NCI-H2029 (cell line): ENCODE measurements around the gene TNMD.

Experiments used
- DNase-seq: peaks from one replicate; lab custom pipeline; 2025; lab: John Stamatoyannopoulos, UW

The TNMD gene

DNA sequence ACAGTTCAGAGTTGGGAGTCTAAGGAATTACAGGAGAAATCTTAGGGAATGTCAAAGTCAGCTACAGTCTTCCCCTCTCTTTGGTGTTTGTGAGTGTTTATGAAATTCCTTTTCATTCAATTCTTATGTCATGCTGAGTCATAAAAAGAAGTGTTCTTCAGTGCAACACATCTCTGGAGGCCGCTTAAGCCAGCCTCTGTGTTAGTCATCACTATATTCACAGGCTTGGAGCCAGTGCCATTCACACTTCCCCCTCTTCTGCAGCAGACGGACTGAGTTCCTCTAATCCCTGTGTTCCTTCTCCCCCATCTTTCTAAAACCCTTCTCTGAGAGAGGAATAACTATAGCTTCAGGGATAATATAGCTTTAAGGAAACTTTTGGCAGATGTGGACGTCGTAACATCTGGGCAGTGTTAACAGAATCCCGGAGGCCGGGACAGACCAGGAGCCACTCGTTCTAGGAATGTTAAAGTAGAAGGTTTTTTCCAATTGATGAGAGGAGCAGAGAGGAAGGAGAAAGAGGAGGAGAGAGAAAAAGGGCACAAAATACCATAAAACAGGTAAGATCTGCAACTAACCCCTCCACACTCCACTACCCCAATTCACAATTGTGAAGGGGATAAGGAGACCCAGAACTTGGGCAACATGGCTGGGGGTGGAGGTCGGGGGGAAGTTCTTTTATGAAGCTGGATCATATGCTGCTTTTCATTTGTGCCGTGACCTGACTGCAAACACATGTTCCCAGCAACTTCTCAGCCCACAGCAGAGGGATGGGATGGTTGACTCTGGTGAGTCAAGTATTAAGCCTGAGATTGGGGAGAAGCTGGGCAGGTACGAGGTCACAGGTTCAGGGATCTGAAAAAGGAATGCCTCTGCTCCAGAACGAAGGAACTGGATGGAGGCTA lies 59.5 kb downstream of the TNMD start, which contains the start of gene SRPX2:
TSS of gene SRPX2 (plus strand) at position 244 of the 905 bp plus-strand sequence. CDS start 2,124 bp downstream, outside the sequence.
- no peak for DNase-seq

DNA sequence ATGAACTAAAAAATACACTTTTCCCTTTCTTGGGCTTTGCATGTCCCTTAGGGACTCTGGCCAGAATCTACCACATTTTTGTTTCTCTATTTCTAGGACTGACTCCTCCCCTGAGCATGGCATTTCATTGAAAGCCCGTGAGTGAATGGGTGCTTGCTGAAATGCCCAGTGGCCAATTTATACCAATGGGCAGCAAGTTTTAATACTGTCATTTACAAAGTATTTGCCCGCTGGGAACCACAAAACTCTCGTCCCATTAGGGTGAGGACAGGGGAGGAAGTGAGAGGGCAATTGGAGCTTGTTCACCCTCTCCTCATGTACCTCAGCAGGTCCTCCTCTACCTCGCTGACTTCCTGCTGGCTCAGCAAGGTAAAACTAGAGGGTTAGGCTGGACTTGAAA lies 60.4 kb downstream of the TNMD start:
- no peak for DNase-seq

DNA sequence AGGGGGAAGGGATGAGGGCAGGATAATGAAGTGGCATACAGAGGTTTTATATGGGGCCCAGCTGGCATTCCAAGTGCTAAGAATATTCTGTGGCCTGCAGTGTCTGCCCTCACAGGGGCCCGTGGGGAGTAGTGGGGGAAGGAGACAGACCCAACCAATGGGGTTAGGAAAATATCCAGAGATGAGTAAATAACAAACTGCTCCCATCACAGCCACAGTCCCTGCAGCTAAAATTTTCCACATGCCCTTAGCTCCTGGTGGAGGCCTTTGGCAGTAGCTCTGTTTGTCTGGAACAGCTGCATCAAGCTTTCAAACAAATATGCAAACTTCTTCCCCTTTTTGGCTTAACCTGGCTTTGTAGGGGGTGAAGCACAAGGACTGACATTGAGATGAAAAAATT lies 62.4 kb downstream of the TNMD start:
- DNase-seq: no peak

DNA sequence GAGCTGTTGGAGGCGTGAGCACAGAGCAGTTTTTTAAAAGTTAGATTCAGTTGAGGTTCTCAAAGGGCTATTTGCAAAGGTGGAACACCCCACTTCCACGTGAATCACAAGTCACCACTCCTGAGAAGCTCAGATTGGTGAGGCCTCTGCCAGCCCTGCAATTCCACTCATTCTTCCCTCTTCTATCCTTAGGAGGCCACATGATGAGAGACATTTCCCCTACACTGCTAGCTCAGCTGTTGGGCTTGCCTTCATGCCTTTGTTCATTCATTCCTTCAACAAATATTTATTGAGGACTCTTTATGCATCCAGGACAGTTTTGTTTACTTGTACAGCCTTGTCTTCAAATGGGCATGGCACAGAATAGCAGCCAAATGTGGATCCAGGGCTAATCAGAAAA lies 63.0 kb downstream of the TNMD start:
- peak; percentile 27 for DNase-seq

DNA sequence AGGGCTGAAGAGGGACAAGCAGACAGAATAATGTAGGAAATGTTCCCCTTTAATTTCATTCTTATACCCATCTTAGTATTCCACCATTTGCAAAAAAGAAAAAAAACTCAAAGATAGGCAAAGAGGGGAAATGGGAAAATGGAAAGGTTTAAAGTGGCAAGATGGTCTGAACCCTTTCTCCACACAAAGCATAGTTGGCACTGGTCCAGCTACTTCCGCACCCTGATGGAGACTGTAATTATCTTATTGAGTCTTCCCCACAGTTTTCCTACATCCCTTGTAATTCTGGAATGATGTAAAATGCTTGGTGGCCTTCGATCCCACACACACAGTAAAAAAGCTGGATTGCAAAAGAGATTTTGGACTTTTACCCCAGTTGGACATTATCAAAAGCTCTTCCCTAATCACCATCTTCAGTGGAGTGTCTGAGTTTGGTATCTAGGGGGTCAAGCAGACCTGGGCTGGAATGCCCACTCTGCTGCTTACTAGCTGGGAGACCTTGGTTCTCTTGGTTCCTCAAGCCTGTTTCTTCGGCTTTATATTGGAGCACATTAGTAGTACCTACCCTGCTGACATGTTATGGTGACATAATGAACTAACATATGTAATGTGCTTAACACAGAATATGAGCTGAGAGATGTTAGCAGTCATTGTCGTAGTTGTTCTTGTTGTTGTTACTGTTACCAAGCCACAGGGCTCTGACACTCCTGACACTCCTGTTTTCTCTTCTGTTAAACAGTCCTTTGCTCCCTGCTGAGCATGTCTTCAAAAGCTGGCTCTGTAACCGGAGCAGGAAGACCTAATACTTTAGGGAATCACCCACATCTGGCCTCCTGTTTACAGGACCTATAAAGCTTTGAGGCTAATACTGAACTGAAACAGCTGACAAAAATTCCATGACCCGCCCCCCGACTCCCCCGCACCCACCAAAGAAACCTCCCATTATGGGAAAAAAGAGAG lies 64.0 kb downstream of the TNMD start:
- DNase-seq: peak; percentile 7
